Measurements from ENCODE around the gene RELT.

Gene RELT

GRCh38 chr11:73342633-73343032, 33.6 kb upstream of the RELT start:
- TF ChIP-seq ZFX (IDR thresholded peaks at IDR 0.05; ENCODE audit: borderline replicate concordance): no peak
- TF ChIP-seq CTCF (IDR thresholded peaks at IDR 0.05): peak; percentile 60
- H3K27ac ChIP-seq: no peak overlapping the region

GRCh38 chr11:73343076-73343873, 32.9 kb upstream of the RELT start:
- no peak overlapping the region for H3K27ac ChIP-seq
- peak; percentile 22 for TF ChIP-seq CTCF (IDR thresholded peaks at IDR 0.05)
- no peak for TF ChIP-seq ZFX (IDR thresholded peaks at IDR 0.05; ENCODE audit: borderline replicate concordance)

DNA sequence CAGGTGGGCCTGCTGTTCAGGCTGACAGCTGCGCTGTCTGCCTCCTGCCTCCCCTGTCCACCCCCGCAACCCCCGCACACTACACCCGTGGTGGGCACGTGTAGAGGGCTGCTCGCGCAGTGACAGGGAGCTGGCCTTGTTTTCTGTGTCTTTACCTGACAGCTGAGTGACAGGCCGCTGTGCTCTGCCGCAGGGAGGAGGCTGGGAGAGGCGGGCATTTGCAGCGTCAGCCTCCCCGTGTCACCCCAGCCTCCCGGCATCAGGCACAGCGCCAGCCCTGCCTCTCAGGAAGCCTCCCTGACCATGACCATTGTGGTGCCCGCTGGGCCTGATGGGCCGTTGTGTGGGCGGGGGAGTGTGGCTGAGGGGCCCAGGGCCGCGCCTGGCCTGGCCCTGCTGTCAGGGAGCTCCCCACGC, 32.0 kb upstream of the RELT start:
- H3K27ac ChIP-seq: no peak overlapping the region
- TF ChIP-seq ZFX (IDR thresholded peaks at IDR 0.05; ENCODE audit: borderline replicate concordance) (no peak), CTCF (IDR thresholded peaks at IDR 0.05) (no peak)

GRCh38 chr11:73345481-73346160, 30.6 kb upstream of the RELT start:
- H3K27ac ChIP-seq: no peak overlapping the region
- no peak for TF ChIP-seq ZFX (IDR thresholded peaks at IDR 0.05; ENCODE audit: borderline replicate concordance)
- no peak for TF ChIP-seq CTCF (IDR thresholded peaks at IDR 0.05)

- TF ChIP-seq ZFX (IDR thresholded peaks at IDR 0.05; ENCODE audit: borderline replicate concordance) (no peak), CTCF (IDR thresholded peaks at IDR 0.05) (no peak)
- H3K27ac ChIP-seq: no peak overlapping the region
These were observed 29.8 kb upstream of the RELT start for GRCh38 chr11:73346186-73346935.

GRCh38 chr11:73347067-73347466, 29.1 kb upstream of the RELT start:
- no peak for TF ChIP-seq CTCF (IDR thresholded peaks at IDR 0.05)
- no peak for TF ChIP-seq ZFX (IDR thresholded peaks at IDR 0.05; ENCODE audit: borderline replicate concordance)

More at GRCh38 chr11:73347067-73347466, 29.1 kb upstream of the RELT start:
- H3K27ac ChIP-seq: no peak overlapping the region
